KOPT-K1 (cell line): ENCODE data around the gene E2F2.
"Not testable (repeated sequence)": the region's sequence is repeated elsewhere in the genome, so short reads cannot be mapped to it uniquely, and the experiment has no call there.

ENCODE experiments used
- H3K27ac ChIP-seq: fragments of 200-600 bp; sonication (generic); 2 replicates; pipeline ENCODE4 v1.5.1; 2016; ENCODE audit warnings: antibody characterized with exemption, mild to moderate bottlenecking, low read depth, low read length; ENCODE audit not compliant: poor library complexity, severe bottlenecking
- H3K36me3 ChIP-seq: fragments of 200-600 bp; sonication (generic); 2 replicates; pipeline ENCODE4 v1.5.1; 2017; ENCODE audit warnings: antibody characterized with exemption, mild to moderate bottlenecking, low read length, moderate library complexity; ENCODE audit not compliant: insufficient read depth
- H3K9me3 ChIP-seq: fragments of 200-600 bp; sonication (generic); 2 replicates; pipeline ENCODE4 v1.5.1; 2017; ENCODE audit warnings: antibody characterized with exemption, low read length, mild to moderate bottlenecking; ENCODE audit not compliant: insufficient read depth, poor library complexity, severe bottlenecking

The E2F2 gene

GRCh38 chr1:23525558-23526250 is 5.3 kb downstream of the E2F2 start:
- Histone ChIP-seq H3K27ac (peak overlapping the region; percentile 75), H3K36me3 (peaks cover 61% of the 10 kb centered on the region), H3K9me3 (no peaks in the 10 kb centered on the region)

DNA sequence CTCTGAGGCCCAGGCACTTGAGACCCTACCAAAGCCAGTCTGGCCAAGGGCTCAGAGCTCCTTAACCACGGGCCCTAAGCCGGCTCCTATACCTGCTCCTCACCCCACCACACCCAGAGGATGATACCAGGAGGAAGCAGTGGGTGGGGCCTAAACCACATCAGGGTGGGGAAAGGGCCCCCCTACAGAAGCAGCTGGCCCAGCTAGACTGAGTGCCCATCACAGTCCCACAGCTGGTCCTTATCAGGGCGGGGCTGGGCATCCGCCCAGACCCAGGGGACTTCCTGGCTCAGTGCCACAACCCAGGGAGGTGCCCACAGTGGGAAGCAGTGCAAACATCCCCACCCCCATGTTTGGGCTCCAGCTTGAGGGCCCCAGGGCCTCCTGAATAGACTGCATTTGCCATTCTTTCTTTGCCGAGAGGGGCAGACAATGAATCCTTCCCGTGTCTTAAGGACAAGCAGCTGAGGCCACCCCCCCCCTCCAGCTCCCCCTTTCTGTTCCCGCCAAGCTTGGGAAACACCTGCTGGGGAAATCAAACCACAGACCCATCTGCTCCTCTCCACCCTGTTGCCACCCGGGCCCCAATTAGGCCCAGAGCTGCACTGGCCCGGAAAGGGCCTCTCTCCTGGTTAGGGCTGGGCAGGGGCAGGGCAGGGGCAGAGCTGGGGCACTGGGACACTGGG is 6.2 kb downstream of the E2F2 start:
- Histone ChIP-seq H3K36me3 (peaks cover 70% of the 10 kb centered on the region), H3K9me3 (no peaks in the 10 kb centered on the region), H3K27ac (peak overlapping the region; percentile 75)

- Histone ChIP-seq H3K27ac (peak overlapping the region; percentile 75), H3K36me3 (peaks cover 77% of the 10 kb centered on the region), H3K9me3 (no peaks in the 10 kb centered on the region)
These were observed 6.9 kb downstream of the E2F2 start for GRCh38 chr1:23524163-23524562.

DNA sequence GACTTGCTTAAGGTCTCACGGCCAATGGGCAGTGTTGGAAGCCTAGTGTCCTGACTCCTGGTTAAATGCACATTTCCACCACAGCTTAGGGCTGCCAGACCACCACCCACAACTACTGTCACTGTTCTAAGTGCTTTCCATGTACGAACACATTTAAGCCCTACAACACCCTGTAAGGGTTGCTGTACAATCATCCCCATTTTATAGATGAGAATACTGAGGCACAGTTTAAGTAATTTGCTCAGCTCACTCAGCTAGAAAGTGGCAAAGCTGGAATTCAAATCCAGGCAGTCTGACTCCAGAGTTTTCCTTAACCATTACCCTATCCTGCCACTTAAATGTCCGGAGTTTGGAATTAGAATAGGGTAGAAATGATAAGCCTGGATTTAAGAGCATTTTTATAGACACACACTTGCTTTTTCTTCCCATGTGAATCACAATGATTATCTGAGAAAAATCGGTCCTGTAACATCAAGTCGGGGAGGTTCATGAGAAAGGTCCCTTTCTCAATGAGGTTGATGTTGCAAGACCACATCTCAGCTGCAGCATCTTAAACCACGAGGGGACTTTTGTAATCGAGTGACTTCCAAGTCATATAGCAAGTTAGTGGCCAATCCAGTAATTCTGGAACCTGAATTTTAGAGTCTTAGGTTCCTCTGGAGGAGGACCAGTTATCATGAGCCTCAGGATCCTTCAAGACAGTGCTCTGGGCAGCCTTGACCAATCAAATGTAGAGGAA is 8.6 kb downstream of the E2F2 start:
- no peak overlapping the region for H3K27ac ChIP-seq
- H3K9me3 ChIP-seq, result no peaks in the 10 kb centered on the region
- peaks cover 88% of the 10 kb centered on the region for H3K36me3 ChIP-seq

DNA sequence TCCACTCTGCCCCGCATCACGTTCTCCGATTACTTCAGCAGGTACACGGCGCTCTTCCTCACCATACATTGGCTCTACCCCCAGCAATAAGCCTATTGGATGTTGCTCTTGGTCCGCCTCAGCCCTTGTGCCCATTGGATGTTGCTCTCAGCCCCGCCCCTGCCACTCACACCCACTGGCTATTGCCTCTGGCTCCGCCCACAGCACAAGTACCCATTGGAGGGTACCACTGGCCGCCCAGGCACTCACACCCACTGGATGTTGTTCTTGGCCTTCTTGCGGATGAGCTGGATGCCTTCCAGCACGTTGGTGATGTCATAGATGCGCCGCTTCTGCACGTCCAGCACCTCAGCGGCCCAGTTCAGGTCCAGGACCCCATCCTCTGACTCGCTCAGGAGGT is 9.4 kb downstream of the E2F2 start:
- Histone ChIP-seq H3K27ac (no peak overlapping the region), H3K9me3 (no peaks in the 10 kb centered on the region), H3K36me3 (peaks cover 88% of the 10 kb centered on the region)

GRCh38 chr1:23517581-23517980 is 13.5 kb downstream of the E2F2 start:
- peaks cover 100% of the 10 kb centered on the region for H3K36me3 ChIP-seq
- H3K27ac ChIP-seq, result no peak overlapping the region

DNA sequence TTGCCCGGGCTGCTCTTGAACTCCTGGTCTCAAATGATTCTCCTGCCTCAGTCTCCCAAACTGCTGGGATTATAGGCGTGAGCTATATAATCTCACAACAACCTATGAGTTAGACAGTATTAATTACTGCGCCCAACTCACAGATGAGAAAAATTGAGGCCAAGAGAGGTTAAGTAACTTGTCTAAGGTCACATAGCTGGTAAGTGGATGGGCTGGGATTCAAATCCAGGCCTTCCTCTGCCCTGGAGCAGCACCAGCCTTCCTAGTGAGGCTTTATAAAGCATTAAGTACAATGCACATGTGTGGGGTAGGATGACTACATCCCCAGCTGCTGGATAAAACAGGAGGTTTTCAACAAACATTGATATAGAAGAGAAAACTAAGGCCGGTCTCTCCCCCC is 15.1 kb downstream of the E2F2 start:
- Histone ChIP-seq H3K36me3 (peaks cover 100% of the 10 kb centered on the region), H3K9me3 (no peaks in the 10 kb centered on the region), H3K27ac (no peak overlapping the region)

More at GRCh38 chr1:23517581-23517980, 13.5 kb downstream of the E2F2 start:
- no peaks in the 10 kb centered on the region for H3K9me3 ChIP-seq

- no peaks in the 10 kb centered on the region for H3K9me3 ChIP-seq
- H3K36me3 ChIP-seq, result peaks cover 100% of the 10 kb centered on the region
- H3K27ac ChIP-seq, result no peak overlapping the region
These were observed 16.8 kb downstream of the E2F2 start for GRCh38 chr1:23514111-23514679.

GRCh38 chr1:23509896-23510295 is 21.1 kb downstream of the E2F2 start:
- Histone ChIP-seq H3K36me3 (peaks cover 100% of the 10 kb centered on the region), H3K27ac (no peak overlapping the region), H3K9me3 (no peaks in the 10 kb centered on the region)

GRCh38 chr1:23506376-23507107 is 24.5 kb downstream of the E2F2 start:
- no peak overlapping the region for H3K27ac ChIP-seq
- H3K36me3 ChIP-seq, result peaks cover 69% of the 10 kb centered on the region
- no peaks in the 10 kb centered on the region for H3K9me3 ChIP-seq

DNA sequence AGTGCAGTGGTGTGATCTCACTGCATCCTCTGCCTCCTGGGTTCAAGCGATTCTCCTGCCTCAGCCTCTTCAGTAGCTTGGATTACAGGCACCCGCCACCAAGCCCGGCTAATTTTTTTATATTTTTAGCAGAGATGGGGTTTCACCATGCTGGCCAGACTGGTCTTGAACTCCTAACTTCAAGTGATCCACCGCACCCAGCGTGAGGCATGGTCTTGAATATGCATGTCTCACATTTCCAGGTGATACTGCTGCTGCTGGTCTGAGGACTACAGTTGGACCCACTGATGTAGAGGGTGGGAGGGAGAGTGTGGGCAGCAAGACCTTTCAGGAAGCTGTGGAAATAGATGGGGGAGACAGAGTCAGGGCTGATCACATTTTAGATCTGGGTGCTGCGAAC is 25.2 kb downstream of the E2F2 start:
- Histone ChIP-seq H3K9me3 (no peaks in the 10 kb centered on the region), H3K36me3 (peaks cover 62% of the 10 kb centered on the region), H3K27ac (no peak overlapping the region)

GRCh38 chr1:23504156-23504555 is 26.9 kb downstream of the E2F2 start:
- H3K9me3 ChIP-seq, H3K27ac ChIP-seq: not testable (repeated sequence)
- peaks cover 45% of the 10 kb centered on the region for H3K36me3 ChIP-seq

GRCh38 chr1:23502951-23503350 is 28.1 kb downstream of the E2F2 start:
- H3K9me3 ChIP-seq, result no peaks in the 10 kb centered on the region
- H3K27ac ChIP-seq, result no peak overlapping the region
- H3K36me3 ChIP-seq, result peaks cover 33% of the 10 kb centered on the region

DNA sequence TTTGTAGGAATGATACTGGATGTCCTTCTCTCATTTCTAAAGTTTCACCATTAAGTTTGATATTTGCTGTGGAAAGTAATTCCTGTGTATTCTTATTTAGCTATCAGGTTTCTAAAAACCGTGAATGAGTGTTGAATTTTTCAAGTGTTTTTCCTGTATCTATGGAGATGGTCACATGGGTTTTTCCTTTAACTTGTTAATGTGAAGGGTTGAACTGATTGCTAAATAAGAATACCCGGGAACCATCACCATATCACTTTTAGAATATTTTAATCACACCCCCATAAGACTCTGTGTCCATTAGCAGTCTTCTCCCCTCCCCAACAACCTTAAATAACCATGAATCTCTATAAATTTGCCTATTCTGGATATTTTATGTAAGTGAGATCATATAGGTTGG is 30.6 kb downstream of the E2F2 start:
- H3K9me3 ChIP-seq, result no peaks in the 10 kb centered on the region
- no peak overlapping the region for H3K27ac ChIP-seq
- peaks cover 8% of the 10 kb centered on the region; the same call in 1 of the 2 replicates for H3K36me3 ChIP-seq
